ENCODE data around the gene KDM3B.

The KDM3B gene

DNA sequence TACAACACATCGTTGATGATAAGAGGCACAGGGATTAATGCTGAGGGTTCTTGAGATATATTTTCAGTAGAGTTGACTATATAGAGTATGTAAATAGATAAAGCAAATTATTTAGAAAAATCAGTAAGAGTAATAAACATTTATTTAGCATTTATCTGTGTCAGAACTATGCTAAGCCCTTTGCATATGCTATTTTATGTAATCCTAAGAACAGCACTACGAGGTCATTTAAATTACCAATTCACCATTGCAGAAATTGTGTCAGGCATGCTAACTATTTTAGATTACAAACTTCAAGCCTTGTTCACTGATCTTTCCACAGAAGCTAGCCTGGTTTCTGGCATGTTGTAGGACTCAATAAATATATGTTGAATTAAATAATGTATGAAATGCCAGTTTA is 66.0 kb downstream of the KDM3B start:
- no peak overlapping the region for H3K4ac ChIP-seq (ENCODE audit: low read depth, low read length)
- H3K9me3 ChIP-seq (ENCODE audit: insufficient read depth, low read depth, low read length) = no peaks in the 10 kb centered on the region
- DNase-seq = no peak
- H3K4me2 ChIP-seq (ENCODE audit: low read length) = no peak overlapping the region
- H3K27ac ChIP-seq (ENCODE audit: low read depth, low read length) = no peak overlapping the region
- H3K23ac ChIP-seq (ENCODE audit: low read length) = no peak overlapping the region
- no peak overlapping the region for H3K14ac ChIP-seq (ENCODE audit: low read length)
- peaks cover 38 to 51% of the 10 kb centered on the region in 2 experiments for H3K36me3 ChIP-seq (ENCODE audit: control insufficient read depth in 1 of 2, insufficient read depth in 2 of 2, low read length in 2 of 2)
- no peaks in the 10 kb centered on the region for H3K4me1 ChIP-seq (ENCODE audit: control insufficient read depth in 1 of 2, insufficient read depth in 2 of 2, low read length in 2 of 2)
- no peak overlapping the region for H3K9ac ChIP-seq (ENCODE audit: low read length)
- H4K8ac ChIP-seq (ENCODE audit: low read depth, low read length) = no peak overlapping the region
- H2BK12ac ChIP-seq (ENCODE audit: low read length) = no peak overlapping the region
- no peak overlapping the region for H2BK120ac ChIP-seq (ENCODE audit: insufficient read depth, low read length, poor library complexity)
- no peak overlapping the region for H2AK5ac ChIP-seq (ENCODE audit: low read length)
- H3K79me2 ChIP-seq (ENCODE audit: control insufficient read depth, insufficient read depth, low read length, poor library complexity) = no peaks in the 10 kb centered on the region
- no peaks in the 10 kb centered on the region for H3K79me1 ChIP-seq (ENCODE audit: low read length)
- H3K18ac ChIP-seq (ENCODE audit: low read length) = no peak overlapping the region
- no peak overlapping the region for H4K12ac ChIP-seq (ENCODE audit: low read depth, low read length)
- H3K4me3 ChIP-seq (ENCODE audit: low read depth, low read length) = no peak overlapping the region
- no CpG with 5 or more reads among the region's 2 CpGs for WGBS (ENCODE audit: extremely low coverage, insufficient coverage, insufficient read length)
- H2BK5ac ChIP-seq (ENCODE audit: low read depth, low read length, poor library complexity) = no peak overlapping the region
- H4K91ac ChIP-seq (ENCODE audit: low read depth, low read length) = no peak overlapping the region
- H2AFZ ChIP-seq (ENCODE audit: insufficient read depth, low read length, poor library complexity) = no peak overlapping the region
- H3K27me3 ChIP-seq (ENCODE audit: insufficient read depth, low read length) = no peaks in the 10 kb centered on the region

DNA sequence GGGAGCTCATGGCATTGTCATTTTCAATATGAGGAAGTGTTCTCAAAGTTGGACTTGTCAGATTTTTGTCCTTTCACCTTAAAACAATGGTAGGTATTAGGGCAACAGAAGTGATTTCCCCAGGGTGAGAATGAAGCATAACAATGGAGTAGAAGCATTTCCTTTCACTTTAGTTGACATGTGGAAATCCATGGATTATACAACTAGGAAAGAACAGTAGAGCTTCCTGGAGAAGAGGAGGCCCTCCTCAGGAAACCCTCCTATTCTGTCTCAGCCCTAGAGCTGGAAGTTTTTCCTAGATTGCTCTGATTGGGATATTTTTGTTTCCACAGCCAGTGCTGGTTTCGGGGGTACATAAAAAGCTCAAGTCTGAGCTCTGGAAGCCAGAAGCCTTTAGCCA is 72.6 kb downstream of the KDM3B start:
- Histone ChIP-seq H3K9ac (ENCODE audit: low read length) (no peak overlapping the region), H3K27me3 (ENCODE audit: insufficient read depth, low read length) (no peaks in the 10 kb centered on the region), H3K9me3 (ENCODE audit: insufficient read depth, low read depth, low read length) (no peaks in the 10 kb centered on the region), H3K4me1 (ENCODE audit: control insufficient read depth in 1 of 2, insufficient read depth in 2 of 2, low read length in 2 of 2) (no peaks in the 10 kb centered on the region), H4K12ac (ENCODE audit: low read depth, low read length) (no peak overlapping the region), H3K23ac (ENCODE audit: low read length) (no peak overlapping the region), H4K91ac (ENCODE audit: low read depth, low read length) (no peak overlapping the region), H2AK5ac (ENCODE audit: low read length) (no peak overlapping the region), H3K18ac (ENCODE audit: low read length) (no peak overlapping the region), H3K27ac (ENCODE audit: low read depth, low read length) (no peak overlapping the region), H3K4me2 (ENCODE audit: low read length) (no peak overlapping the region), H3K14ac (ENCODE audit: low read length) (no peak overlapping the region), H3K79me2 (ENCODE audit: control insufficient read depth, insufficient read depth, low read length, poor library complexity) (no peaks in the 10 kb centered on the region), H2BK120ac (ENCODE audit: insufficient read depth, low read length, poor library complexity) (no peak overlapping the region), H4K8ac (ENCODE audit: low read depth, low read length) (no peak overlapping the region), H2BK5ac (ENCODE audit: low read depth, low read length, poor library complexity) (no peak overlapping the region), H3K79me1 (ENCODE audit: low read length) (no peaks in the 10 kb centered on the region), H3K36me3 (ENCODE audit: control insufficient read depth in 1 of 2, insufficient read depth in 2 of 2, low read length in 2 of 2) (peaks cover 38 to 66% of the 10 kb centered on the region in 2 experiments), H3K4me3 (ENCODE audit: low read depth, low read length) (no peak overlapping the region), H2BK12ac (ENCODE audit: low read length) (no peak overlapping the region), H3K4ac (ENCODE audit: low read depth, low read length) (no peak overlapping the region), H2AFZ (ENCODE audit: insufficient read depth, low read length, poor library complexity) (no peak overlapping the region)
- whole genome bisulfite sequencing (ENCODE audit: extremely low coverage, insufficient coverage, insufficient read length) = no CpG with 5 or more reads among the region's 1 CpG
- DNase-seq = no peak

DNA sequence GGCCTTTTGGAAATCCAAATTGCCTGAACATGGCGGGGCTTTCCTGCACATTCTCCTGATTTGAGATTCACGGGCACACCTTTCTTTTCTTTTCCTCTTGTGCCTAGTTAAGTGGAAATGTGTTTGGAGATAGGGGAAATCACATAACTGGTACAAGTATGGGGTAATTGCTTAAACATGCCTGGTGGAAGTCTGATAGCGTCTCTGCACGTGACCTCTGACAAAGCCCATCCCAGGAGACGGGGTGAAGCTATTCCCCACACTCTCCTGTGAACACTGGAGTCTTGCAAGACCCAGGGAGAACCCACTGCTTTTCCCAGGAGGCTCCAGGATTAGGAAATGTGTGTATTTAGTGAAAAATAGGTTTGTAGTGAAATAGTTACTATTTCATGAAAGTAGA is 83.5 kb downstream of the KDM3B start:
- Histone ChIP-seq H3K18ac (ENCODE audit: low read length) (no peak overlapping the region), H3K14ac (ENCODE audit: low read length) (no peak overlapping the region), H3K27ac (ENCODE audit: low read depth, low read length) (no peak overlapping the region), H2BK12ac (ENCODE audit: low read length) (no peak overlapping the region), H3K4me2 (ENCODE audit: low read length) (no peak overlapping the region), H3K79me1 (ENCODE audit: low read length) (no peaks in the 10 kb centered on the region), H3K23ac (ENCODE audit: low read length) (no peak overlapping the region), H3K9ac (ENCODE audit: low read length) (no peak overlapping the region), H3K79me2 (ENCODE audit: control insufficient read depth, insufficient read depth, low read length, poor library complexity) (no peaks in the 10 kb centered on the region), H3K4me3 (ENCODE audit: low read depth, low read length) (no peak overlapping the region), H2AFZ (ENCODE audit: insufficient read depth, low read length, poor library complexity) (no peak overlapping the region), H4K8ac (ENCODE audit: low read depth, low read length) (no peak overlapping the region), H2AK5ac (ENCODE audit: low read length) (no peak overlapping the region), H3K36me3 (ENCODE audit: control insufficient read depth in 1 of 2, insufficient read depth in 2 of 2, low read length in 2 of 2) (peaks cover 22 to 39% of the 10 kb centered on the region in 2 experiments), H3K4me1 (ENCODE audit: control insufficient read depth in 1 of 2, insufficient read depth in 2 of 2, low read length in 2 of 2) (peaks cover 2 to 5% of the 10 kb centered on the region in 2 experiments), H4K91ac (ENCODE audit: low read depth, low read length) (no peak overlapping the region), H3K27me3 (ENCODE audit: insufficient read depth, low read length) (peaks cover 4% of the 10 kb centered on the region), H2BK120ac (ENCODE audit: insufficient read depth, low read length, poor library complexity) (no peak overlapping the region), H4K12ac (ENCODE audit: low read depth, low read length) (no peak overlapping the region), H2BK5ac (ENCODE audit: low read depth, low read length, poor library complexity) (no peak overlapping the region), H3K9me3 (ENCODE audit: insufficient read depth, low read depth, low read length) (no peaks in the 10 kb centered on the region), H3K4ac (ENCODE audit: low read depth, low read length) (no peak overlapping the region)
- no CpG with 5 or more reads among the region's 5 CpGs for WGBS (ENCODE audit: extremely low coverage, insufficient coverage, insufficient read length)
- DNase-seq = no peak

GRCh38 chr5:138438003-138438723 is 85.7 kb downstream of the KDM3B start:
- Histone ChIP-seq H3K4me2 (ENCODE audit: low read length) (peak overlapping the region; percentile 42), H3K23ac (ENCODE audit: low read length) (no peak overlapping the region), H3K4ac (ENCODE audit: low read depth, low read length) (no peak overlapping the region), H3K27ac (ENCODE audit: low read depth, low read length) (no peak overlapping the region), H3K79me2 (ENCODE audit: control insufficient read depth, insufficient read depth, low read length, poor library complexity) (no peaks in the 10 kb centered on the region), H4K8ac (ENCODE audit: low read depth, low read length) (no peak overlapping the region), H3K18ac (ENCODE audit: low read length) (no peak overlapping the region), H3K27me3 (ENCODE audit: insufficient read depth, low read length) (peaks cover 4% of the 10 kb centered on the region), H4K12ac (ENCODE audit: low read depth, low read length) (no peak overlapping the region), H3K9ac (ENCODE audit: low read length) (no peak overlapping the region), H3K79me1 (ENCODE audit: low read length) (no peaks in the 10 kb centered on the region), H2BK5ac (ENCODE audit: low read depth, low read length, poor library complexity) (no peak overlapping the region), H3K4me1 (ENCODE audit: control insufficient read depth in 1 of 2, insufficient read depth in 2 of 2, low read length in 2 of 2) (peaks cover 2 to 5% of the 10 kb centered on the region in 2 experiments), H3K14ac (ENCODE audit: low read length) (no peak overlapping the region), H2AK5ac (ENCODE audit: low read length) (no peak overlapping the region), H2BK120ac (ENCODE audit: insufficient read depth, low read length, poor library complexity) (no peak overlapping the region), H3K4me3 (ENCODE audit: low read depth, low read length) (peak overlapping the region; percentile 3), H2BK12ac (ENCODE audit: low read length) (no peak overlapping the region), H3K36me3 (ENCODE audit: control insufficient read depth in 1 of 2, insufficient read depth in 2 of 2, low read length in 2 of 2) (peaks cover 16 to 23% of the 10 kb centered on the region in 2 experiments), H4K91ac (ENCODE audit: low read depth, low read length) (no peak overlapping the region), H2AFZ (ENCODE audit: insufficient read depth, low read length, poor library complexity) (no peak overlapping the region), H3K9me3 (ENCODE audit: insufficient read depth, low read depth, low read length) (peaks cover 1% of the 10 kb centered on the region)
- no CpG with 5 or more reads among the region's 11 CpGs for WGBS (ENCODE audit: extremely low coverage, insufficient coverage, insufficient read length)
- DNase-seq = no peak

All from trophoblast cell (in vitro differentiated cells and primary cell).